ENCODE data around the gene PRDM8.

PRDM8 gene

GRCh38 chr4:80195441-80196140 lies 1.7 kb upstream of the PRDM8 start:
- H3K4me3 ChIP-seq (ENCODE audit: low read depth, low read length): no peak overlapping the region
- no peak for DNase-seq (ENCODE audit: low read depth)
- no peak for TF ChIP-seq CTCF (conservative IDR thresholded peaks at IDR 0.05; ENCODE audit: low read depth, low read length)

GRCh38 chr4:80196259-80196921 lies 913 bp upstream of the PRDM8 start:
- H3K4me3 ChIP-seq (ENCODE audit: low read depth, low read length): no peak overlapping the region
- no peak for DNase-seq (ENCODE audit: low read depth)
- TF ChIP-seq CTCF (conservative IDR thresholded peaks at IDR 0.05; ENCODE audit: low read depth, low read length): no peak

GRCh38 chr4:80197601-80198440 lies 518 bp downstream of the PRDM8 start:
- DNase-seq (ENCODE audit: low read depth): no peak
- TF ChIP-seq CTCF (conservative IDR thresholded peaks at IDR 0.05; ENCODE audit: low read depth, low read length): no peak
- H3K4me3 ChIP-seq (ENCODE audit: low read depth, low read length): peak overlapping the region; percentile 25

GRCh38 chr4:80198441-80198837 lies 1.1 kb downstream of the PRDM8 start:
- TF ChIP-seq CTCF (conservative IDR thresholded peaks at IDR 0.05; ENCODE audit: low read depth, low read length): no peak
- H3K4me3 ChIP-seq (ENCODE audit: low read depth, low read length): no peak overlapping the region
- no peak for DNase-seq (ENCODE audit: low read depth)

- no peak for DNase-seq (ENCODE audit: low read depth)
- no peak for TF ChIP-seq CTCF (conservative IDR thresholded peaks at IDR 0.05; ENCODE audit: low read depth, low read length)
- H3K4me3 ChIP-seq (ENCODE audit: low read depth, low read length): no peak overlapping the region
Observed at GRCh38 chr4:80199004-80199560, 1.8 kb downstream of the PRDM8 start.

- no peak overlapping the region for H3K4me3 ChIP-seq (ENCODE audit: low read depth, low read length)
- TF ChIP-seq CTCF (conservative IDR thresholded peaks at IDR 0.05; ENCODE audit: low read depth, low read length): no peak
- DNase-seq (ENCODE audit: low read depth): no peak
Observed at GRCh38 chr4:80199947-80200346, 2.6 kb downstream of the PRDM8 start.
